NCI-H2081 treated with DMSO at 0.1 percent for 48 hours (cell line): Measurements from ENCODE around the gene C10orf88.
"Not testable (repeated sequence)": the region's sequence is repeated elsewhere in the genome, so short reads cannot be mapped to it uniquely, and the experiment has no call there.

Source experiments
- DNase-seq: peaks from one replicate; lab custom pipeline; 2025; lab: John Stamatoyannopoulos, UW

Gene C10orf88

GRCh38 chr10:122957474-122957873 is 3.4 kb upstream of the C10orf88 start:
- DNase-seq: no peak

- no peak for DNase-seq
These were observed 1.9 kb upstream of the C10orf88 start for GRCh38 chr10:122955892-122956291.

- DNase-seq: no peak
These were observed 664 bp upstream of the C10orf88 start for GRCh38 chr10:122954731-122955050.

- DNase-seq: no peak
These were observed 4.7 kb downstream of the C10orf88 start for GRCh38 chr10:122949296-122949695.

- no peak for DNase-seq
These were observed 14.0 kb downstream of the C10orf88 start for GRCh38 chr10:122939856-122940543.

- no peak for DNase-seq
These were observed 14.7 kb downstream of the C10orf88 start for GRCh38 chr10:122939133-122939855.

- no peak for DNase-seq
These were observed 22.7 kb downstream of the C10orf88 start for GRCh38 chr10:122931088-122931906.

GRCh38 chr10:122930140-122930539 is 23.9 kb downstream of the C10orf88 start:
- DNase-seq: no peak

- DNase-seq: no peak
These were observed 38.3 kb downstream of the C10orf88 start for GRCh38 chr10:122915700-122916099.

- no peak for DNase-seq
These were observed 42.0 kb downstream of the C10orf88 start for GRCh38 chr10:122911889-122912484.

GRCh38 chr10:122910310-122910709 is 43.7 kb downstream of the C10orf88 start, which contains the start of gene FAM24A:
Gene FAM24A, plus strand, starts transcription at chr10:122910610. Its CDS starts 1,025 bp downstream, at chr10:122911635.
- DNase-seq: no peak

- not testable (repeated sequence) for DNase-seq
These were observed 50.2 kb downstream of the C10orf88 start for GRCh38 chr10:122903861-122904260.

- no peak for DNase-seq
These were observed 59.6 kb downstream of the C10orf88 start for GRCh38 chr10:122894261-122894944.

- DNase-seq: no peak
These were observed 69.9 kb downstream of the C10orf88 start for GRCh38 chr10:122884166-122884565.

GRCh38 chr10:122882766-122883165 is 71.3 kb downstream of the C10orf88 start:
- no peak for DNase-seq
